ENCODE measurements around the gene POLR3GL. TPM values are rescaled to one million over a fixed set of nuclear protein-coding genes. Genes with fewer than 3 reads are reported as not detected.

The POLR3GL gene
- total RNA-seq, 6 experiments from 2014 or later, result 8.4 to 14.3 (median 11.9) TPM

DNA sequence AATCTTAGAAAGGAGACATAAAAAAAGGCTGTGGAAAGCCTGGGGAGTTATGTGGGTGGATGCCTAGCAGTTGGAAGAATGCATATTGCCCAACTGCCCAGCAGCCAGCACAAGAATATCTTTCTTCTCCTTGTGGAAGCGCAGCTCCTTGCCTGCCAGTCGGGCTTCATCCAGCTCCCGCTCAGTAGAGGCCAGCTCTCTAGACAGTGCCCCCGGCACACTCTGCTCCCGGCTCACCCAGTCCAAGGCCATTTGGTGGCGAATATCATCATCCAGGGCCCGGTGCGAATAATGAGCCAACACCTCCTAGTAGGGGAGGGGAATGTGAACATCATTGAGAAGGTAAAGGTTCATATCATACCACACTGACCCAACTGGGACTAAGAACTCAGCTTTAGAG lies 28.2 kb upstream of the POLR3GL start:
- no peaks in the 10 kb centered on the region for H3K9me3 ChIP-seq
- TF ChIP-seq, protein P1, sequence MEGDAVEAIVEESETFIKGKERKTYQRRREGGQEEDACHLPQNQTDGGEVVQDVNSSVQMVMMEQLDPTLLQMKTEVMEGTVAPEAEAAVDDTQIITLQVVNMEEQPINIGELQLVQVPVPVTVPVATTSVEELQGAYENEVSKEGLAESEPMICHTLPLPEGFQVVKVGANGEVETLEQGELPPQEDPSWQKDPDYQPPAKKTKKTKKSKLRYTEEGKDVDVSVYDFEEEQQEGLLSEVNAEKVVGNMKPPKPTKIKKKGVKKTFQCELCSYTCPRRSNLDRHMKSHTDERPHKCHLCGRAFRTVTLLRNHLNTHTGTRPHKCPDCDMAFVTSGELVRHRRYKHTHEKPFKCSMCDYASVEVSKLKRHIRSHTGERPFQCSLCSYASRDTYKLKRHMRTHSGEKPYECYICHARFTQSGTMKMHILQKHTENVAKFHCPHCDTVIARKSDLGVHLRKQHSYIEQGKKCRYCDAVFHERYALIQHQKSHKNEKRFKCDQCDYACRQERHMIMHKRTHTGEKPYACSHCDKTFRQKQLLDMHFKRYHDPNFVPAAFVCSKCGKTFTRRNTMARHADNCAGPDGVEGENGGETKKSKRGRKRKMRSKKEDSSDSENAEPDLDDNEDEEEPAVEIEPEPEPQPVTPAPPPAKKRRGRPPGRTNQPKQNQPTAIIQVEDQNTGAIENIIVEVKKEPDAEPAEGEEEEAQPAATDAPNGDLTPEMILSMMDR (IDR thresholded peaks at IDR 0.05), result no peak
- TF ChIP-seq POLR2A (IDR thresholded peaks at IDR 0.05), result no peak

DNA sequence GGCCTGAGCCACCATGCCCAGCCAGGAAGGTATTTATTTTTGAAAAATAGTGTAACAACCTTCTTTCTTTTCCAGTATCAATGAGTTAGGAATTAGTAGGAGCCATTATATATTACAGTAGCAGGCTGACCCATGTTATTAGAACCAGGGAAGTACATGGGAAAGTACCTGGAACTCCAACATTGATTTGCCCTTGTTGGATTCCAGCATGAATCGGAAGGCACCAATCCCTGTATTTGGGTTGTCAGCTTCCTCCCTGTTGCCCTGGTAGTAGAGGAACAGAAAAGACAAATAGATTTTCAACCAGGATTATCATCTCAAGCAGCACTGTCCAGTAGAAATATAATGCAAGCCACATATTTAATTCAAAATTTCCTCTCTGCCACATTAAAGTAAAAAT lies 27.1 kb upstream of the POLR3GL start:
- H3K27ac ChIP-seq, result no peak overlapping the region
- peak in 1 of 4 donors; percentile 81 for ATAC-seq
- TF ChIP-seq POLR2A (IDR thresholded peaks at IDR 0.05), result no peak
- TF ChIP-seq, protein P1 (IDR thresholded peaks at IDR 0.05), result no peak
- no peak for DNase-seq
- H3K9me3 ChIP-seq, result no peaks in the 10 kb centered on the region
- WGBS (ENCODE audit: insufficient coverage, low coverage, low lambda C conversion rate, missing lambda C conversion rate), result 56% methylated on average over 1 of the region's 1 CpG
- no peaks in the 10 kb centered on the region for H3K27me3 ChIP-seq
- intact Hi-C loops (cut with DNase I), result no loop called here
- no peak overlapping the region for H3K4me3 ChIP-seq
- peaks cover 0 to 3% (median 0%) of the 10 kb centered on the region in 4 donors for H3K4me1 ChIP-seq
- H3K36me3 ChIP-seq, result peaks cover 0 to 31% (median 7%) of the 10 kb centered on the region in 4 donors

More for the DNA sequence above, 28.2 kb upstream of the POLR3GL start:
- Histone ChIP-seq H3K27me3 (no peaks in the 10 kb centered on the region), H3K36me3 (peaks cover 0 to 25% (median 7%) of the 10 kb centered on the region in 4 donors), H3K4me3 (no peak overlapping the region), H3K27ac (no peak overlapping the region), H3K4me1 (peaks cover 0 to 3% (median 0%) of the 10 kb centered on the region in 4 donors)
- WGBS (ENCODE audit: insufficient coverage, low coverage, low lambda C conversion rate, missing lambda C conversion rate), result 70% methylated on average over 4 of the region's 8 CpGs
- DNase-seq (no peak), ATAC-seq (no peak)
- intact Hi-C loops (cut with DNase I), result no loop called here

DNA sequence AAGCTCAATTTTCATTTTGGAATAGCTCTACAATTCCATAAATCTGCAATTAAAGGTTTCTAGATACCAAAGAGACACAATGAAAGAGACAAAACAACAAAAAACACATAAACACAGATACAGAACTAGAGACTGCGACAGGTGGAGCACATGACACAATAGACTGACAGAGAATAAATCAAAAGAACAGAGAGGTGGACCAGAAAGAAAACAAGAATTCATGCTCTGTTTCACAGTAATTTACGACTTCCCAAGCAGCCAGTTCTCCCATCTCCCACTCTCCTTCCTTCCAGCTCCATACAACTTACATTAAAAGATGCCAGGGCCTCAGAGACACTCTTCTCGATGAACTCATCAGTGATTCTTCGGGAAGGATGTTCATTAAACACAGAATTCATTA lies 22.1 kb upstream of the POLR3GL start:
- TF ChIP-seq, protein P1 (IDR thresholded peaks at IDR 0.05), result no peak
- no peak for TF ChIP-seq POLR2A (IDR thresholded peaks at IDR 0.05)
- Histone ChIP-seq H3K9me3 (no peaks in the 10 kb centered on the region), H3K36me3 (peaks cover 0 to 21% (median 2%) of the 10 kb centered on the region in 4 donors), H3K27ac (no peak overlapping the region), H3K4me1 (peaks cover 0 to 3% (median 0%) of the 10 kb centered on the region in 4 donors), H3K4me3 (no peak overlapping the region), H3K27me3 (no peaks in the 10 kb centered on the region)
- DNase-seq (no peak), ATAC-seq (no peak)
- WGBS (ENCODE audit: insufficient coverage, low coverage, low lambda C conversion rate, missing lambda C conversion rate), result 94% methylated on average over 4 of the region's 4 CpGs
- intact Hi-C loops (cut with DNase I), result no loop called here

DNA sequence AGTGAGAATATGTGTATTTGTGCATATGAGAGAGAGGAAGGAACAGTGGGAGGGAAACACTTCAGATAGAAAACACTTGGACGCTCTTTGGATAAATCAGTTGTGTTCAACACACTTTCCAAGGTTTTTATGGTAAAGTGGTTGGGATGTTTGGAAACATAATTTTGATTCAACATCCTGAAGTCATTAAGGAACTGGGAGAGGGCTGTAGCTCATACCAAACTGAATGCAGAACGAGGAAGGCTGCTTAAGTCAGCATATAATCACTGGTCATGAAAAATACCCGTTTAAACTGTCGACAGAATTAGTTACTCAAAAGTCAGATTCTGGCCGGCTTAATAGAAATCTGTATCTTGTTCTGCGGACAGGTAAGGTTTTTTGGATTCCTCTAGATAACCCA lies 21.6 kb upstream of the POLR3GL start:
- peaks cover 0 to 21% (median 2%) of the 10 kb centered on the region in 4 donors for H3K36me3 ChIP-seq
- ATAC-seq, result no peak
- no peak for DNase-seq
- H3K4me3 ChIP-seq, result no peak overlapping the region
- H3K27me3 ChIP-seq, result no peaks in the 10 kb centered on the region
- intact Hi-C loops (cut with DNase I), result no loop called here
- 78% methylated on average over 3 of the region's 6 CpGs for WGBS (ENCODE audit: insufficient coverage, low coverage, low lambda C conversion rate, missing lambda C conversion rate)
- TF ChIP-seq, protein P1 (IDR thresholded peaks at IDR 0.05), result no peak
- no peak for TF ChIP-seq POLR2A (IDR thresholded peaks at IDR 0.05)
- no peaks in the 10 kb centered on the region for H3K9me3 ChIP-seq
- no peak overlapping the region for H3K27ac ChIP-seq
- peaks cover 0 to 3% (median 0%) of the 10 kb centered on the region in 4 donors for H3K4me1 ChIP-seq

DNA sequence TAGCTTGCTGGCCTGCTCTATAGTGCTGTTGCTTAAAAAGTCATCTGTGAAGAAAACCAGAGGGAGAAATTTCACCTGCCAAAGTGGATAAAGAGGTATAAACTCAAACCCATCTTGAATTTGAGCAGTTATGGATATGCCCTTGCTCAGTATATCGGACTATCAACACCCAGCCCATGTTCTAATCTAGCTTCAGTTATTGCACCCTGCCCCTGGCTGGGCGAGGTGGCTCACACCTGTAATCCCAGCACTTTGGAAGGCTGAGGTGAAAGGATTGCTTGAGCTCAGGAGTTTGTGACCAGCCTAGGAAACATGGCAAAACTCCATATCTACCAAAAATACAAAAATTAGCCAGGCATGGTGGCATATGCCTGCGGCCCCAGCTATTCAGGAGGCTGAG lies 20.0 kb upstream of the POLR3GL start:
- Histone ChIP-seq H3K4me1 (no peaks in the 10 kb centered on the region), H3K9me3 (no peaks in the 10 kb centered on the region), H3K27ac (no peak overlapping the region), H3K36me3 (peaks cover 0 to 21% (median 2%) of the 10 kb centered on the region in 4 donors), H3K4me3 (no peak overlapping the region), H3K27me3 (no peaks in the 10 kb centered on the region)
- intact Hi-C loops (cut with DNase I), result no loop called here
- WGBS (ENCODE audit: insufficient coverage, low coverage, low lambda C conversion rate, missing lambda C conversion rate), result 88% methylated on average over 1 of the region's 3 CpGs
- DNase-seq (no peak), ATAC-seq (no peak)
- TF ChIP-seq POLR2A (IDR thresholded peaks at IDR 0.05), result no peak

Data from right lobe of liver (tissue), 6 donors.